ENCODE results near the gene ZNF652.

The ZNF652 gene

DNA sequence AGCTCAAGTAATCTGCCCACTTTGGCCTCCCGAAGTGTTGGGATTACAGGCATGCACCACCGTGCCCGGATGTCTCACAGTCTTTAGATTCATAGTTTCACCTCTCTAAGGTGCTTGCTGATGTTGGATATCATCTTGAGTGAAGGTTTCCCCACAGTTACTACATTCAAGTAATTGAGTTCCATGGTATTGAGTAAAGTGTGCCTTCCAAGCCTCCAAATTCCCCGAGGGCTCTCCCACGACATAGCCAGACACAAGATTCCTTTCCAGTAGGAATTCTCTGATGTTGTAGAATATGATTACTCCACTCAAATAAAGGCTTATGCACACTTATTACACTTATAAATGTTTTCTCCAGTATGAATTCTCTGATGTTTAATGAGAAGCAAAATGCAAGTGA, 16.3 kb upstream of the ZNF652 start:
- TF ChIP-seq, protein P1, sequence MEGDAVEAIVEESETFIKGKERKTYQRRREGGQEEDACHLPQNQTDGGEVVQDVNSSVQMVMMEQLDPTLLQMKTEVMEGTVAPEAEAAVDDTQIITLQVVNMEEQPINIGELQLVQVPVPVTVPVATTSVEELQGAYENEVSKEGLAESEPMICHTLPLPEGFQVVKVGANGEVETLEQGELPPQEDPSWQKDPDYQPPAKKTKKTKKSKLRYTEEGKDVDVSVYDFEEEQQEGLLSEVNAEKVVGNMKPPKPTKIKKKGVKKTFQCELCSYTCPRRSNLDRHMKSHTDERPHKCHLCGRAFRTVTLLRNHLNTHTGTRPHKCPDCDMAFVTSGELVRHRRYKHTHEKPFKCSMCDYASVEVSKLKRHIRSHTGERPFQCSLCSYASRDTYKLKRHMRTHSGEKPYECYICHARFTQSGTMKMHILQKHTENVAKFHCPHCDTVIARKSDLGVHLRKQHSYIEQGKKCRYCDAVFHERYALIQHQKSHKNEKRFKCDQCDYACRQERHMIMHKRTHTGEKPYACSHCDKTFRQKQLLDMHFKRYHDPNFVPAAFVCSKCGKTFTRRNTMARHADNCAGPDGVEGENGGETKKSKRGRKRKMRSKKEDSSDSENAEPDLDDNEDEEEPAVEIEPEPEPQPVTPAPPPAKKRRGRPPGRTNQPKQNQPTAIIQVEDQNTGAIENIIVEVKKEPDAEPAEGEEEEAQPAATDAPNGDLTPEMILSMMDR (conservative IDR thresholded peaks at IDR 0.05; ENCODE audit: control insufficient read depth, insufficient read depth, low read depth, low read length), result no peak
- no peak for DNase-seq (ENCODE audit: low read depth)
- H3K4me3 ChIP-seq (ENCODE audit: control insufficient read depth, low read depth, low read length), result no peak overlapping the region

DNA sequence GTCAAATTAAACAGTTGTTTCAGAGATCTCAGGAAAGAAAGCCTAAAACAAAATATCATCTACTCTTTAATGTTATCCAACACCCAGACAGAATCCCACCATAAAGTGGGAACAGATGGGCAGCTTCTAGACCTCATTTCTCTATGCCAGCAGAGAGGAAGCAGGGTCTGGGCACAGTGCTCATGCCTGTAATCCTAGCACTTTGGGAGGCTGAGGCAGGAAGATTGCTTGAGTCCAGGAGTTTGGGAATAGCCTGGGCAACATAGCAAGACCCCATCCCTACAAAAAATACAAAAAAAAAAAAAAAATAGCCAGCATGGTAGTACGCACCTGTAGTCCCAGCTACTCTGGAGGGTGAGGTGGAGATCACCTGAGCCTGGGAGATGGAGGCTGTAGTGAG, 13.5 kb upstream of the ZNF652 start:
- H3K4me3 ChIP-seq (ENCODE audit: control insufficient read depth, low read depth, low read length), result no peak overlapping the region
- no peak for DNase-seq (ENCODE audit: low read depth)
- TF ChIP-seq, protein P1 (conservative IDR thresholded peaks at IDR 0.05; ENCODE audit: control insufficient read depth, insufficient read depth, low read depth, low read length), result no peak

DNA sequence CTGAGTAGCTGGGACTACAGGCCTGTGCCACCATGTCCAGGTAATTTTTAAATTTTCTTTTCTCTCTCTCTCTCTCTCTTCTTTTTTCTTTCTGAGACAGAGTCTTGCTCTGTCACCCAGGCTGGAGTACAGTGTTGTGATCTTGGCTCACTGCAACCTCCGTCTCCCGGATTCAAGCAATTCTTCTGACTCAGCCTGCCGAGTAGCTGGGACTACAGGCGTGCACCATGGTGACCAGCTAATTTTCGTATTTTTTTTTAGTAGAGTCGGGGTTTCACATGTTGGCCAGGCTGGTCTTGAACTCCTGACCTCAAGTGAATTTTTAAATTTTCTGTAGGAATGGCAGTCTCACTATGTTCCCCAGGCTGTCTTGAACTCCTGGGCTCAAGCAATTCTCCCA, 11.1 kb upstream of the ZNF652 start:
- TF ChIP-seq, protein P1 (conservative IDR thresholded peaks at IDR 0.05; ENCODE audit: control insufficient read depth, insufficient read depth, low read depth, low read length), result no peak
- DNase-seq (ENCODE audit: low read depth), result no peak
- no peak overlapping the region for H3K4me3 ChIP-seq (ENCODE audit: control insufficient read depth, low read depth, low read length)

DNA sequence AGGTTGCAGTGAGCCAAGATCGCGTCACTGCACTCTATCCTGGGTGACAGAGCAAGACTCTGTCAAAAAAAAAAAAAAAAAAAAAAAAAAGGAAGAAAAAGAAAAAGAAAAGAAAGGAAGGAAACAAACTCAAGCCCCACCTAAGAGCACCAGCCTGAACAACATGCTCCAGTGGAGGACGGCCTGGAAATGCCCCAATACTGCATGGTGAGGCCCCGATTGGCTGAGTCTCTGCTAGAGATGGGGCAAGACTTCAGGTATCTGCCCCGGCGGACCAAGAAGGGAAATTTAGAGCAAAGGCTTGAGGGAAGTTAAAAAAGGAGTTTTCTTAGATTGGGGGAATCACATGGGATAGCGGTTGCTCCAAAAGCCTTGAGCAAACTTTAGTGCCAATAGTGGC, 10.4 kb upstream of the ZNF652 start:
- TF ChIP-seq, protein P1 (conservative IDR thresholded peaks at IDR 0.05; ENCODE audit: control insufficient read depth, insufficient read depth, low read depth, low read length), result no peak

DNA sequence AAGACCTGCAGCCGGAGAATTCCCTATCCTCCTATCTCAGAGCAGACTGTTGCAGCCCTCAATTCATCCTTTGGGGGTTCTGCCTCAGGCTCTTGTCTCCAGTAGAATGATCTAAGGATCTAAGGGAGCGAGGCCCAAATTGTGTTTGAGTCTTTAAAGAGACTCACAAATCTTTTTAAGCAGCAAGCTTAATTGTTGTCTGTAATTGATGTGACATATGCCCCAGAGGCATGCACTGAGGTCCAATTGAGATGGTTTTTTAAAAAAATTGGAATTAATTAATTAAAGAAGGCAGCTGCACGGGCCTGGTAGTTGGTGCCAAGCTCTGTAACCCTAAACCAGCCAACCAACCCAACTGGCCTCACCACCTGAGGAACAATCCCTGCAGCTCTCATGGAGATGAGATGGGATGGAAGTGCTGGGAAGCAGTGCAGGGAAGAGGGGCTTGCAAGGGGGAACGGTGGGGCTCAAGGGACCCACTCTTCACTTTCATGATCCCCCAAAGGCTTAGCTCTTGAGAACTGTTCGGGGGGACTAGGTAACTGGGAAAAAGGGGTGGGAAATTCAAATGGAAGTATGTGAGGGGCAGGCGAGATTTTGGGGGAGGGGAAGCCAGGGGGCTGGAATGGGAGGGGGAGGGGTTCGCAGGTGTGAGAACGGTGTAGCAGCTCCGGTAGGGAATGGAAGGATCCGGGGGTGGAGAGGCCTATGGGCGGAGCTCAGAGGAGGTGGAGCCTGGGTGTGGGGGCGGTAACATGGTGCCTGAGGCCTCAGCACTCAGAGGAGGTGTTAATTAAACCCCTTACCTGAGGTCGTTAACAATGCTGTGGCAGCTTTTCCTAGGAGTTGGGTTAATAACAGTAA, 9.2 kb upstream of the ZNF652 start:
- H3K4me3 ChIP-seq (ENCODE audit: control insufficient read depth, low read depth, low read length), result no peak overlapping the region
- DNase-seq (ENCODE audit: low read depth), result no peak
- TF ChIP-seq, protein P1 (conservative IDR thresholded peaks at IDR 0.05; ENCODE audit: control insufficient read depth, insufficient read depth, low read depth, low read length), result no peak

More for the DNA sequence above, 10.4 kb upstream of the ZNF652 start:
- DNase-seq (ENCODE audit: low read depth), result no peak
- no peak overlapping the region for H3K4me3 ChIP-seq (ENCODE audit: control insufficient read depth, low read depth, low read length)

DNA sequence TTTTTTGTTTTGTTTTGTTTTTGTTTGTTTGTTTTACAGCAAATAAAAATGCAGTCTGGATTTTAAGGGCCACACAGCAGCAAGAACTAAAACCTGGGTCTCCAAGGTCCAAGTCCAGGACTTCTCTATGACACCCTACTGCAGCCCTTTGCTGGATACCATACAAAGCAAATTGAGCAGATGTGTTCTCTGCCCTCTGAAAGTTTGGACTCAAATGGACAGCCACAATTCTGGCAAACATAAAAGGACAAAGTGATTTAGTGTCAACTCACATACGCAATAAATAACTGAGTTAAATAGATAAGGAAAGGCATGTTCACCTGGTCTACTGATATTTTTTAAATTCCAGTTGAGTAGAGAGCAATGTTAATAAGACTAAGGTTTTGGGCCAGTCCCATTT, 7.7 kb upstream of the ZNF652 start:
- DNase-seq (ENCODE audit: low read depth), result no peak
- no peak overlapping the region for H3K4me3 ChIP-seq (ENCODE audit: control insufficient read depth, low read depth, low read length)
- TF ChIP-seq, protein P1 (conservative IDR thresholded peaks at IDR 0.05; ENCODE audit: control insufficient read depth, insufficient read depth, low read depth, low read length), result no peak

Data from fibroblast of mammary gland (primary cell).